Measurements from ENCODE around the gene AOX1.

- TF ChIP-seq GATA2 (IDR thresholded peaks at IDR 0.05; ENCODE audit: low read depth, low read length) (no peak), GATA3 (IDR thresholded peaks at IDR 0.05; ENCODE audit: low read depth, low read length) (no peak)
These were observed 8.1 kb downstream of the AOX1 start for GRCh38 chr2:200593905-200594304.
